Measurements from ENCODE around the gene SLC17A5. TPM values are rescaled to one million over a fixed set of nuclear protein-coding genes. Genes with fewer than 3 reads are reported as not detected.

Gene SLC17A5
- total RNA-seq, 2 experiments from 2014 or later = 5.0 to 5.7 TPM

GRCh38 chr6:73610444-73611275 is 43.1 kb downstream of the SLC17A5 start:
- no peaks in the 10 kb centered on the region for H3K9me3 Mint-ChIP-seq (ENCODE audit: insufficient read depth)
- CTCF ChIA-PET = interaction anchor here (0.6 to 10.4 kb wide), 25 partner anchors 10 to 139 kb away, joined by 3 to 157 read pairs (median 5); partner anchors contain the start of gene EEF1A1
- H3K4me3 Mint-ChIP-seq = no peak overlapping the region
- H3K27me3 Mint-ChIP-seq (ENCODE audit: low read depth) = no peaks in the 10 kb centered on the region
- no peak for ATAC-seq
- POLR2A ChIA-PET = interaction anchor here (0.5 to 8.7 kb wide), 4 partner anchors 13 to 222 kb away, joined by 3 to 122 read pairs (median 4); partner anchors contain the start of gene EEF1A1
- DNase-seq = no peak
- no peaks in the 10 kb centered on the region for H3K4me1 Mint-ChIP-seq (ENCODE audit: low read depth)
- no peak overlapping the region for H3K27ac Mint-ChIP-seq
- H3K36me3 Mint-ChIP-seq (ENCODE audit: low read depth) = peaks cover 26% of the 10 kb centered on the region

GRCh38 chr6:73608761-73609160 is 45.0 kb downstream of the SLC17A5 start:
- Mint-ChIP-seq H3K4me1 (ENCODE audit: low read depth) (no peaks in the 10 kb centered on the region), H3K27me3 (ENCODE audit: low read depth) (no peaks in the 10 kb centered on the region), H3K27ac (no peak overlapping the region), H3K9me3 (ENCODE audit: insufficient read depth) (no peaks in the 10 kb centered on the region), H3K36me3 (ENCODE audit: low read depth) (peaks cover 22% of the 10 kb centered on the region), H3K4me3 (no peak overlapping the region)
- DNase-seq (no peak), ATAC-seq (no peak)
- ChIA-PET CTCF (interaction anchor here (1.4 to 10.4 kb wide), 2 partner anchors 85 to 93 kb away, joined by 5 to 157 read pairs; no protein-coding TSS in a partner anchor), POLR2A (interaction anchor here (0.9 to 8.7 kb wide), 2 partner anchors 23 to 92 kb away, joined by 3 to 122 read pairs; partner anchors contain the start of gene EEF1A1)

- POLR2A ChIA-PET = interaction anchor here (8.7 kb wide), 1 partner anchor 89 kb away, joined by 122 read pairs; the partner anchor contains the start of gene EEF1A1
- ATAC-seq (no peak), DNase-seq (no peak)
- Mint-ChIP-seq H3K27me3 (ENCODE audit: low read depth) (no peaks in the 10 kb centered on the region), H3K4me3 (no peak overlapping the region), H3K36me3 (ENCODE audit: low read depth) (peaks cover 21% of the 10 kb centered on the region), H3K4me1 (ENCODE audit: low read depth) (no peaks in the 10 kb centered on the region), H3K9me3 (ENCODE audit: insufficient read depth) (no peaks in the 10 kb centered on the region), H3K27ac (no peak overlapping the region)
- CTCF ChIA-PET = interaction anchor here (1.3 to 10.4 kb wide), 4 partner anchors 27 to 91 kb away, joined by 4 to 157 read pairs (median 6); no protein-coding TSS in a partner anchor
These were observed 47.4 kb downstream of the SLC17A5 start for GRCh38 chr6:73606428-73606827.

- H3K27ac Mint-ChIP-seq = no peak overlapping the region
- H3K4me1 Mint-ChIP-seq (ENCODE audit: low read depth) = no peaks in the 10 kb centered on the region
- no peaks in the 10 kb centered on the region for H3K9me3 Mint-ChIP-seq (ENCODE audit: insufficient read depth)
- POLR2A ChIA-PET = interaction anchor here (1.6 to 2.4 kb wide), 2 partner anchors 83 to 84 kb away, joined by 3 to 9 read pairs; no protein-coding TSS in a partner anchor
- CTCF ChIA-PET = interaction anchor here (0.7 to 10.4 kb wide), 3 partner anchors 24 to 89 kb away, joined by 3 to 157 read pairs (median 3); no protein-coding TSS in a partner anchor
- peaks cover 17% of the 10 kb centered on the region for H3K36me3 Mint-ChIP-seq (ENCODE audit: low read depth)
- no peaks in the 10 kb centered on the region for H3K27me3 Mint-ChIP-seq (ENCODE audit: low read depth)
- DNase-seq (no peak), ATAC-seq (no peak)
- no peak overlapping the region for H3K4me3 Mint-ChIP-seq
These were observed 49.3 kb downstream of the SLC17A5 start for GRCh38 chr6:73604461-73604860.

- Mint-ChIP-seq H3K9me3 (ENCODE audit: insufficient read depth) (no peaks in the 10 kb centered on the region), H3K36me3 (ENCODE audit: low read depth) (peaks cover 15% of the 10 kb centered on the region), H3K27me3 (ENCODE audit: low read depth) (no peaks in the 10 kb centered on the region), H3K27ac (no peak overlapping the region), H3K4me3 (no peak overlapping the region), H3K4me1 (ENCODE audit: low read depth) (no peaks in the 10 kb centered on the region)
- no peak for ATAC-seq
- DNase-seq = no peak
- CTCF ChIA-PET = interaction anchor here (0.7 to 10.4 kb wide), 3 partner anchors 23 to 89 kb away, joined by 3 to 157 read pairs (median 3); no protein-coding TSS in a partner anchor
- POLR2A ChIA-PET = interaction anchor here (1.6 to 2.4 kb wide), 2 partner anchors 82 to 84 kb away, joined by 3 to 9 read pairs; no protein-coding TSS in a partner anchor
These were observed 49.8 kb downstream of the SLC17A5 start for GRCh38 chr6:73604020-73604419.

- ATAC-seq = peak; percentile 16
- no peaks in the 10 kb centered on the region for H3K27me3 Mint-ChIP-seq (ENCODE audit: low read depth)
- no peak for DNase-seq
- H3K27ac Mint-ChIP-seq = peak overlapping the region; percentile 99
- ChIA-PET POLR2A (interaction anchor here (0.6 to 7.9 kb wide), 6 partner anchors 12 to 125 kb away, joined by 3 to 166 read pairs (median 4); partner anchors contain the start of genes EEF1A1, MTO1 and SLC17A5), CTCF (interaction anchor here (0.9 to 4.1 kb wide), 8 partner anchors 15 to 125 kb away, joined by 3 to 22 read pairs (median 7); partner anchors contain the start of genes EEF1A1 and MTO1)
- no peaks in the 10 kb centered on the region for H3K36me3 Mint-ChIP-seq (ENCODE audit: low read depth)
- peaks cover 32% of the 10 kb centered on the region for H3K4me1 Mint-ChIP-seq (ENCODE audit: low read depth)
- peak overlapping the region; percentile 80 for H3K4me3 Mint-ChIP-seq
- H3K9me3 Mint-ChIP-seq (ENCODE audit: insufficient read depth) = no peaks in the 10 kb centered on the region
These were observed 67.3 kb downstream of the SLC17A5 start for GRCh38 chr6:73586416-73586974.

GRCh38 chr6:73585566-73586415 is 68.0 kb downstream of the SLC17A5 start:
- peak overlapping the region; percentile 80 for H3K4me3 Mint-ChIP-seq
- POLR2A ChIA-PET = interaction anchor here (0.6 to 7.9 kb wide), 10 partner anchors 11 to 197 kb away, joined by 3 to 166 read pairs (median 4); partner anchors contain the start of genes EEF1A1, MTO1 and SLC17A5
- no peaks in the 10 kb centered on the region for H3K27me3 Mint-ChIP-seq (ENCODE audit: low read depth)
- H3K36me3 Mint-ChIP-seq (ENCODE audit: low read depth) = peaks cover 1% of the 10 kb centered on the region
- ATAC-seq (peak; percentile 81), DNase-seq (peak; percentile 70)
- H3K4me1 Mint-ChIP-seq (ENCODE audit: low read depth) = peaks cover 35% of the 10 kb centered on the region
- H3K27ac Mint-ChIP-seq = peak overlapping the region; percentile 99
- no peaks in the 10 kb centered on the region for H3K9me3 Mint-ChIP-seq (ENCODE audit: insufficient read depth)
- CTCF ChIA-PET = interaction anchor here (1.0 to 4.1 kb wide), 8 partner anchors 25 to 125 kb away, joined by 3 to 22 read pairs (median 7); partner anchors contain the start of genes EEF1A1 and MTO1

- no peaks in the 10 kb centered on the region for H3K27me3 Mint-ChIP-seq (ENCODE audit: low read depth)
- ChIA-PET POLR2A (interaction anchor here (1.0 to 3.3 kb wide), 4 partner anchors 10 to 130 kb away, joined by 3 to 51 read pairs (median 6); partner anchors contain the start of gene EEF1A1), CTCF (interaction anchor here (1.0 to 2.4 kb wide), 2 partner anchors 23 to 66 kb away, joined by 3 to 7 read pairs; no protein-coding TSS in a partner anchor)
- H3K27ac Mint-ChIP-seq = no peak overlapping the region
- H3K4me3 Mint-ChIP-seq = no peak overlapping the region
- peaks cover 2% of the 10 kb centered on the region for H3K9me3 Mint-ChIP-seq (ENCODE audit: insufficient read depth)
- ATAC-seq = no peak
- no peak for DNase-seq
- peaks cover 6% of the 10 kb centered on the region for H3K36me3 Mint-ChIP-seq (ENCODE audit: low read depth)
- H3K4me1 Mint-ChIP-seq (ENCODE audit: low read depth) = peaks cover 31% of the 10 kb centered on the region
These were observed 72.5 kb downstream of the SLC17A5 start for GRCh38 chr6:73581293-73581692.

- Mint-ChIP-seq H3K4me3 (peak overlapping the region; percentile 57), H3K27ac (peak overlapping the region; percentile 89), H3K9me3 (ENCODE audit: insufficient read depth) (peaks cover 4% of the 10 kb centered on the region), H3K4me1 (ENCODE audit: low read depth) (peaks cover 25% of the 10 kb centered on the region), H3K36me3 (ENCODE audit: low read depth) (peaks cover 9% of the 10 kb centered on the region), H3K27me3 (ENCODE audit: low read depth) (no peaks in the 10 kb centered on the region)
- ATAC-seq (peak; percentile 82), DNase-seq (peak; percentile 63)
- ChIA-PET CTCF (interaction anchor here (0.9 to 2.4 kb wide), 8 partner anchors 9 to 119 kb away, joined by 3 to 8 read pairs (median 4); partner anchors contain the start of gene MTO1), POLR2A (interaction anchor here (0.6 to 3.3 kb wide), 9 partner anchors 8 to 129 kb away, joined by 3 to 51 read pairs (median 6); partner anchors contain the start of genes EEF1A1 and MTO1)
These were observed 73.3 kb downstream of the SLC17A5 start for GRCh38 chr6:73580247-73581149.
